Ishikawa (cell line): ENCODE data around the gene PTCD3.

Source experiments
- CEBPB ChIP-seq: IDR thresholded peaks from 2 replicates; pipeline ENCODE4 v1.6.1; 2012
- CREB1 ChIP-seq: IDR thresholded peaks from 2 replicates; pipeline ENCODE4 v1.6.1; 2012; ENCODE audit warnings: low read depth
- EGR1 ChIP-seq: IDR thresholded peaks from 2 replicates; pipeline ENCODE4 v1.6.1; 2012
- EP300 ChIP-seq: IDR thresholded peaks from 2 replicates; pipeline ENCODE4 v1.6.1; 2012; ENCODE audit warnings: borderline replicate concordance
- FOXM1 ChIP-seq: IDR thresholded peaks from 2 replicates; pipeline ENCODE4 v1.6.1; 2012; ENCODE audit warnings: low read depth, borderline replicate concordance
- NFIC ChIP-seq: IDR thresholded peaks from 2 replicates; pipeline ENCODE4 v1.6.1; 2012
- RAD21 ChIP-seq: IDR thresholded peaks from 2 replicates; pipeline ENCODE4 v1.6.1; 2012; ENCODE audit warnings: low read depth
- TAF1 ChIP-seq: IDR thresholded peaks from 2 replicates; pipeline ENCODE4 v1.6.1; 2012; ENCODE audit warnings: low read depth, mild to moderate bottlenecking
- TCF12 ChIP-seq: IDR thresholded peaks from 2 replicates; pipeline ENCODE4 v1.6.1; 2012; ENCODE audit warnings: low read depth
- TEAD4 ChIP-seq: IDR thresholded peaks from 2 replicates; pipeline ENCODE4 v1.6.1; 2012
- YY1 ChIP-seq: IDR thresholded peaks from 2 replicates; pipeline ENCODE4 v1.6.1; 2012; ENCODE audit warnings: low read depth
- ZBTB7A ChIP-seq: IDR thresholded peaks from 2 replicates; pipeline ENCODE4 v1.6.1; 2012; ENCODE audit warnings: low read depth
- TF ChIP-seq, protein P1 (sequence below): IDR thresholded peaks from 2 replicates; pipeline ENCODE4 v1.6.1; 2012
- TF ChIP-seq, protein P2 (sequence below): IDR thresholded peaks from 2 replicates; pipeline ENCODE4 v1.6.1; 2012; ENCODE audit warnings: low read depth, mild to moderate bottlenecking
- TF ChIP-seq, protein P3 (sequence below): IDR thresholded peaks from 2 replicates; pipeline ENCODE4 v1.6.1; 2012

PTCD3 gene

DNA sequence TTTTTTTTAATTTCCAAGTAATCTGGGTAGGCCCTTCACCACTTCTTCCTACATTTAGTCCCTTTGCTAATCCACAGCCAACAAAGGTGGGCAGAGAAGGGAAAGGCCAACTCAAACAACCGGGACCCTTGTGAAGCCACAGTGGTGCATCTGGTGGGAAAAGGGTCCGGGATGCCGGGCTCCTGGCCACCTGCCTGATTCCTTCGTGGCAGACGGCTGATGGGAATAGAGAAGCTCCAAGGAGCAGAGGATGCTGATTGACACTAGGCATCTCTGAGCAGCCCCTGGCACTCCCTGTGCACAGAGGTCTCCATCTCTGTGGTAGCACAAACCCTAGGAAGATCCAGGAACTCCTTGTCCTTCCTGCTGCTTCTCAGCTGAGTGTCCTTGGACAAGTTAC is 37.4 kb upstream of the PTCD3 start:
- no peak for TF ChIP-seq CREB1
- no peak for TF ChIP-seq YY1
- no peak for TF ChIP-seq RAD21
- TF ChIP-seq, protein P1, sequence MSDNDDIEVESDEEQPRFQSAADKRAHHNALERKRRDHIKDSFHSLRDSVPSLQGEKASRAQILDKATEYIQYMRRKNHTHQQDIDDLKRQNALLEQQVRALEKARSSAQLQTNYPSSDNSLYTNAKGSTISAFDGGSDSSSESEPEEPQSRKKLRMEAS = no peak
- TF ChIP-seq ZBTB7A = no peak
- TF ChIP-seq EP300 = no peak

DNA sequence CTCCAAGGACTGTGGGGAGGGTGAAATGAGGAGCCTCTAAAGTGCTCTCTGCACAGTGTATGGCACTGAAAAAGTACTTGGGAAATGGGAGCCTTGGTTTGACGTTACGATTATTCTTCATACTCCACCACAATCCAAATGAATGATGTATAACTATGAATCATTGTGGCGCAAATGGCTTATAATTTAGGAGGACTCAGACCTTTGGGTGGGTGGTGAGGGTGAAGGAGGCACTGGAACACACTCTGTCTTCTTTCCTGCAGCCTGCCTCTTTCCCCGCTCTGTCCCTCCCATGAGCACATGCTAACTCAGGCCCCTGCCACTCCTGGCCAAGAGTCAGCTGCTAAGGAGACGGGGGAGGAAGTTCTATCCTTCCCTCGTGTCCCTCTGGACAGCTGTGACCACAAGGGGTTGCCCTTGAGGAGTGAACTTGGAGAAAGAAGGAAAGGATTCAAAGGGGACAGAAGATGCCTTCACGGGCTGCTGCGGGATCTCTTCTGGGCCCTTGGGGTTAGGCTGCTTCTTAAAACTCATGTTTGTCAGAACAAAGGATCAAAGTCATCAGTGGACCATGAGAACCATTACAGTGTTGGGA is 36.8 kb upstream of the PTCD3 start:
- TF ChIP-seq EP300 (no peak), RAD21 (no peak), TAF1 (no peak), FOXM1 (no peak), NFIC (no peak), EGR1 (no peak), TEAD4 (no peak), ZBTB7A (no peak), CEBPB (no peak), CREB1 (no peak), TCF12 (no peak)
- TF ChIP-seq, protein P1 = no peak
- TF ChIP-seq, protein P2, sequence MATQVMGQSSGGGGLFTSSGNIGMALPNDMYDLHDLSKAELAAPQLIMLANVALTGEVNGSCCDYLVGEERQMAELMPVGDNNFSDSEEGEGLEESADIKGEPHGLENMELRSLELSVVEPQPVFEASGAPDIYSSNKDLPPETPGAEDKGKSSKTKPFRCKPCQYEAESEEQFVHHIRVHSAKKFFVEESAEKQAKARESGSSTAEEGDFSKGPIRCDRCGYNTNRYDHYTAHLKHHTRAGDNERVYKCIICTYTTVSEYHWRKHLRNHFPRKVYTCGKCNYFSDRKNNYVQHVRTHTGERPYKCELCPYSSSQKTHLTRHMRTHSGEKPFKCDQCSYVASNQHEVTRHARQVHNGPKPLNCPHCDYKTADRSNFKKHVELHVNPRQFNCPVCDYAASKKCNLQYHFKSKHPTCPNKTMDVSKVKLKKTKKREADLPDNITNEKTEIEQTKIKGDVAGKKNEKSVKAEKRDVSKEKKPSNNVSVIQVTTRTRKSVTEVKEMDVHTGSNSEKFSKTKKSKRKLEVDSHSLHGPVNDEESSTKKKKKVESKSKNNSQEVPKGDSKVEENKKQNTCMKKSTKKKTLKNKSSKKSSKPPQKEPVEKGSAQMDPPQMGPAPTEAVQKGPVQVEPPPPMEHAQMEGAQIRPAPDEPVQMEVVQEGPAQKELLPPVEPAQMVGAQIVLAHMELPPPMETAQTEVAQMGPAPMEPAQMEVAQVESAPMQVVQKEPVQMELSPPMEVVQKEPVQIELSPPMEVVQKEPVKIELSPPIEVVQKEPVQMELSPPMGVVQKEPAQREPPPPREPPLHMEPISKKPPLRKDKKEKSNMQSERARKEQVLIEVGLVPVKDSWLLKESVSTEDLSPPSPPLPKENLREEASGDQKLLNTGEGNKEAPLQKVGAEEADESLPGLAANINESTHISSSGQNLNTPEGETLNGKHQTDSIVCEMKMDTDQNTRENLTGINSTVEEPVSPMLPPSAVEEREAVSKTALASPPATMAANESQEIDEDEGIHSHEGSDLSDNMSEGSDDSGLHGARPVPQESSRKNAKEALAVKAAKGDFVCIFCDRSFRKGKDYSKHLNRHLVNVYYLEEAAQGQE = no peak
- TF ChIP-seq, protein P3, sequence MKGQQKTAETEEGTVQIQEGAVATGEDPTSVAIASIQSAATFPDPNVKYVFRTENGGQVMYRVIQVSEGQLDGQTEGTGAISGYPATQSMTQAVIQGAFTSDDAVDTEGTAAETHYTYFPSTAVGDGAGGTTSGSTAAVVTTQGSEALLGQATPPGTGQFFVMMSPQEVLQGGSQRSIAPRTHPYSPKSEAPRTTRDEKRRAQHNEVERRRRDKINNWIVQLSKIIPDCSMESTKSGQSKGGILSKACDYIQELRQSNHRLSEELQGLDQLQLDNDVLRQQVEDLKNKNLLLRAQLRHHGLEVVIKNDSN = no peak

DNA sequence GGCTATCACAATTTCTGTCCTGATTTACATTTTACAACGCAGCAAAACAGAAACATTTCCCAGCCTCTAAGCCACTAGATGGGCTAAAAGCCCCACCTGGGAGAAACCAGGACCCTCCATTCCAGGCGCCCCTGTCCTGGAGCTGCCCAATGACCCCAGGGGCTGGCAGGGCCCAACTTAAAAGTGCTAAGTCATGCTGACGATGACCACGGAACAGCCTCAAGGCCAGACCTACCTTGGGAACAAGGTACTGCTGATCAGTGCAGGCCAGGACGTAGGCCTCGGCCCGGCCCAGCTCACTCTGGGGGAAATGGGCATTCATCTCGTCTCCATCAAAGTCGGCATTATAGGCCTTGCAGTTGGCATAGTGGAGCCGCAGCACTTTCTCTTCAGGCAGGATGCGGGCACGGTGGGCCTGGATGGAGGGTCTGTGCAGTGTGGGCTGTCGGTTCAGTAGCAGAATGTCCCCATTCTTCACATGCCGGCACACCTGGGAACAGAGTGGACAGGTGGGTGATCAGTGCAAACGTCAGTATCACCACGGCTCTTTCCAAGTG is 36.2 kb upstream of the PTCD3 start:
- TF ChIP-seq EGR1 = no peak
- TF ChIP-seq, protein P2 = no peak
- TF ChIP-seq YY1 = no peak
- TF ChIP-seq TEAD4 = no peak
- TF ChIP-seq TCF12 = no peak
- no peak for TF ChIP-seq TAF1

DNA sequence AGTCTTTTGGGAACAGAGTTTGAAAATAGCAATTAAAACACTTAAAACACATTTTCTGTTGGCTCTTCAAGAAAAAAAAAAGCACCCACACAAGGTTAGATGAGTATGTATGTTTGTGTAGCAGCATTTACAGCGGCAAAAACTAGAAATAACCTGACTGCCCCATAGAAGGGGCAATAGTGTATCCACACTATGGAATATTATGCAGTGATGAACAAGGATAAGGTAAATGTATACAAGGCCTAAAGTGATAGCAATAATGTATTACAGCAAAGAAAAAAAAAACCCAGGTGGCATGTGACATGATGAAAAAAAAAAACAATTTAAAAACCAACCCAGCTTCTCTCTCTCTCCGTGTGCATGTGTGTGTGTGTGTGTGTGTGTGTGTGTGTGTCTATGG is 35.2 kb upstream of the PTCD3 start:
- TF ChIP-seq, protein P1 = no peak
- no peak for TF ChIP-seq ZBTB7A

DNA sequence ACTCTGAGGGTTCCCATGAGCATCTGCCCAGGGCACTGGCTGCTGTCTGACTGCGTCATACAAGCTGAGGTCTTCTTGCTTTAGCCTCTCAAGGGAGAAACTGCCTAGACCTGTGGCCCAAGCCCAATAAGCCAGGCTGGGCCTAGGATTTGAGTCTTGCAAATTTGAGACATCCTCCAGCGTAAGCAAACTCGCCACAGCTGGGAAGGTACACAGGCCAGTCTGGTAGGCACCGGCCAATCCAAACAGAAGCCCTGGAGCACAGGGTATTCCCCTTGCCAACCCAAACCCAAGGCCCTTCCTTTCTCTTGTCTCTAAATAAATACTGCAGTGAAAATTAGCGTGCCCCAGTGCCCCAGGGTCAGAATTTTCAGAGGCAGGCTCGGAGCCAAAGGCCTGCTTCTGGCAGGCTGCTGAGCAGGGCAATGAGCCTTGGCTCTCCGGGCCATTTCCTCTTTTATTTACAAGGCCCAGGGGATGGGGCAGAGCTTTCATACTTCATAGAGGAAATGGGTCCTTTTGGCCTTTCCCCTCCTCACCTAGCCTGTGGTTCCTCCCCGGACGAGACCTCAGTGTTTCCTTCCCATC is 33.7 kb upstream of the PTCD3 start:
- TF ChIP-seq RAD21 (no peak), FOXM1 (no peak), TCF12 (no peak), ZBTB7A (no peak), TEAD4 (no peak), CREB1 (no peak), EGR1 (no peak), CEBPB (no peak), TAF1 (no peak), YY1 (no peak), EP300 (no peak), NFIC (no peak)
- TF ChIP-seq, protein P3 = no peak
- TF ChIP-seq, protein P2 = no peak
- TF ChIP-seq, protein P1 = no peak
